ENCODE results near the gene BRD9.

The BRD9 gene

GRCh38 chr5:907366-907910, 14.8 kb upstream of the BRD9 start:
- no peak for DNase-seq (ENCODE audit: extremely low read depth, low read depth)
- TF ChIP-seq CTCF (IDR thresholded peaks at IDR 0.05; ENCODE audit: low read depth, low read length): no peak

- DNase-seq (ENCODE audit: extremely low read depth, low read depth): no peak
- TF ChIP-seq CTCF (IDR thresholded peaks at IDR 0.05; ENCODE audit: low read depth, low read length): no peak
Observed at GRCh38 chr5:905139-905642, 12.6 kb upstream of the BRD9 start.

GRCh38 chr5:903756-904096, 11.1 kb upstream of the BRD9 start:
- DNase-seq (ENCODE audit: extremely low read depth, low read depth): no peak
- no peak for TF ChIP-seq CTCF (IDR thresholded peaks at IDR 0.05; ENCODE audit: low read depth, low read length)

GRCh38 chr5:902129-902916, 9.7 kb upstream of the BRD9 start:
- TF ChIP-seq CTCF (IDR thresholded peaks at IDR 0.05; ENCODE audit: low read depth, low read length): no peak
- DNase-seq (ENCODE audit: extremely low read depth, low read depth): no peak

GRCh38 chr5:900781-901180, 8.2 kb upstream of the BRD9 start:
- TF ChIP-seq CTCF (IDR thresholded peaks at IDR 0.05; ENCODE audit: low read depth, low read length): no peak
- DNase-seq (ENCODE audit: extremely low read depth, low read depth): no peak

- no peak for TF ChIP-seq CTCF (IDR thresholded peaks at IDR 0.05; ENCODE audit: low read depth, low read length)
- no peak for DNase-seq (ENCODE audit: extremely low read depth, low read depth)
Observed at GRCh38 chr5:893711-894110, 1.1 kb upstream of the BRD9 start.

GRCh38 chr5:893137-893506, 521 bp upstream of the BRD9 start:
- no peak for DNase-seq (ENCODE audit: extremely low read depth, low read depth)
- no peak for TF ChIP-seq CTCF (IDR thresholded peaks at IDR 0.05; ENCODE audit: low read depth, low read length)
